Raji (cell line): ENCODE results near the gene PDZRN4.

Experiments
- POLR2A ChIP-seq: IDR thresholded peaks from 2 replicates; pipeline ENCODE4 v1.6.1; 2011; ENCODE audit warnings: low read depth, low read length, control low read depth; ENCODE audit not compliant: insufficient read depth

Gene PDZRN4

GRCh38 chr12:41254004-41254914 is 66.1 kb downstream of the PDZRN4 start:
- TF ChIP-seq POLR2A = no peak

- no peak for TF ChIP-seq POLR2A
Observed at GRCh38 chr12:41264281-41264680, 76.2 kb downstream of the PDZRN4 start.

DNA sequence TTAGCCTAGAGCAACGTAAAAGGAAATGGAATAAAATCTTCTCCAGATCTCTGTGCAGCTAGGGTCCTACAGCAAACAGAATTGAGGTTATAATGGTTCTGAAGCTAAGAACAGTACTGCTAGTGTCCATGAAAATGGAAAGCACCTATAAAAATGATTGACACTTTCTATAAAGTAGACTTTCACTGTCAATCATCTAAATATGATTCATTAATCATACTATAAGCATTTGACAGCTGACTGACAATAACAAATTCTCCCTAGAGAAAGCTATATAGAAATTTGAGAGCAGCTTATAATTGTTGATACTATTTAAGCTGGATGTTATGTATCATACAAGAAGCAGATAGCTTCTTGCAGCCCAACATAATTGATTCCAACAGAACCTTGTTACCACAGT is 80.9 kb downstream of the PDZRN4 start:
- no peak for TF ChIP-seq POLR2A

DNA sequence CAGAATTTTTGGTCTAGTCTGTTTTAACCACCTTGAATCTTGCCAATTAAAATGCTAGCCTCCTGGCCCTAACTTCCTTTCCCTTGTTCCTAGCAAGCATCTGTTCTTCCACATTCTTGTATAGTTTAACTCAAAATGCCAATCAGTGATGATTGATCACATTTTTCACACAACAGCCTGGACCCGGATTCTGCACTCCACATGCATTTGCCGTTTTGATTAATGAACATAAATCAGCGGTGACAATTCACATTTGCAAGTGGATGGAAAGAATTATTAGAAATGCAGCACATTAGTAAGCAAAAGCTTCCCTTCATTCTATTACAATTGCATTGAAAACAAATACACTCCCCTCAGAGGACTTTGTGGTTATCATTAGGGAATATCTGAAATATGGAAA is 83.4 kb downstream of the PDZRN4 start:
- TF ChIP-seq POLR2A = no peak

GRCh38 chr12:41274643-41275042 is 86.5 kb downstream of the PDZRN4 start:
- TF ChIP-seq POLR2A = no peak

- no peak for TF ChIP-seq POLR2A
Observed at GRCh38 chr12:41277100-41277945, 89.2 kb downstream of the PDZRN4 start.

- no peak for TF ChIP-seq POLR2A
Observed at GRCh38 chr12:41277946-41278267, 89.8 kb downstream of the PDZRN4 start.

GRCh38 chr12:41286426-41286825 is 98.3 kb downstream of the PDZRN4 start:
- TF ChIP-seq POLR2A = no peak

GRCh38 chr12:41287500-41288141 is 99.5 kb downstream of the PDZRN4 start:
- no peak for TF ChIP-seq POLR2A

DNA sequence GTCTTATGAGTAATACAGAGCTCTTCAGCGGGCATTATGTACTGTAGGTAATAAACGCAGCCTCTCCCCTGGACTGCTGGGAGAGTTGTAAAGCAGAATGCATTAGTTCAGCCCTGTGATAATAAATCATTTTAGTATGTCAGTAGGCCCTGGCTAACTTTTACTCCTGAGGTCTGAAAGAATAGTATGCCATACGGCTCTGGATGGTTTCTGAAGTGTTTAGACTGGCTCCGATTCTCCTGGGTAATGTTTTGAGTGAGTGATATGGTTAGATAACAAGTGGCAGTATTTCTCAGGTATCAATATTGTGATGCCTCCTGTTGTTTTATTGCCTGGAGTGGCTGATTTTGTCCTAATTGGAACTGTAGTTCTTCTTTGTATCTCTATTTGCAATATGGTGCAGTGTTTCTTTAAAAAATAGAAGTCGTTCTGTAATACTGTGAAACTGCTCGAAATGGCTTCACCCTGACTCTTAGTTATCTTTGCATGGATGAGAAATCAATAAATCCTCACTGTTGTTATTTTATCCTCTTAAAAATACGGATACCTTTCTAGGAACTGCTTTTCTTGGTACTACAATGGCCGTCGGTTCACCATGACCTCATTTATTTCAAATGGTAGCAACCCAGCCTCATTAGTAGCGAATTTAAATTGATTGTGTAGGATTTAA is 100.2 kb downstream of the PDZRN4 start:
- no peak for TF ChIP-seq POLR2A

- TF ChIP-seq POLR2A = no peak
Observed at GRCh38 chr12:41289501-41289900, 101.4 kb downstream of the PDZRN4 start.

DNA sequence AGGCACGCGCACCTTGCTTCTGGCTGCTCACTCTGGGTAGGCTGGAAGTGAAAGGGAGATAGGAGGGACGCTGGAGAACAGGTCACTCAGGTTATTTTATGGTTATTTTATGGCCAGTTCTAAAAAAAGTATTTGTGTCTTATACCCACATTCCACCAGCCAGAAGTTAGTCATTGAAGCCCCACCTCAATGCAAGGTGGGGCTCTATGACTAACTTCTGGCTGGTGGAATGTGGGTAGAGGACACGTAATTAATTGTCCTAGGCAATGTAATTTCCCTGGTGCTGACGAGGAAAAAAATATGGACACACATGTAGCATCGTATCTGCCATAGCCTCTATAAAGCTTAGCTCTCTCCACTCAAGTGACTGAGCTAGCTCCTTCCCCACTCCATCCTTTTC is 104.9 kb downstream of the PDZRN4 start:
- no peak for TF ChIP-seq POLR2A

DNA sequence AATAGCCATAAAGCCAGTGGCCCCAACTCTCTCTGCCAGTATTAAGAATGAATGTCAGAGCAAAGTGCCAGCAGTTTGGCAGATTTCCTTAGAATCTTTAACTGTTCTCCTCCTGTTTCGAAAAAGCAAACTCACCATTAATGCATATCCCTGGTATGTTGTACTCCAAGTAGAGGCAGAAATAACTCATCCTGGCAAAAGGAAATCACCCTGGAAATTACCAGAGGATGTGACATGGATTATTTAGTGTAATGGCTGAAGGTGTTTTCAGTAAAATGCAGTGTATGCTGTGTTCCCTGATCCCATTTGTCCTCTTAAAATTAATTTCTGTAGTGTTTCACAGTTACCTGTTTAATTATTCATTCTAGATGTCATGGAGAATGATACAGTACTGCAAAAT is 105.3 kb downstream of the PDZRN4 start:
- no peak for TF ChIP-seq POLR2A

- no peak for TF ChIP-seq POLR2A
Observed at GRCh38 chr12:41302979-41303403, 114.9 kb downstream of the PDZRN4 start.

GRCh38 chr12:41304526-41304925 is 116.4 kb downstream of the PDZRN4 start:
- TF ChIP-seq POLR2A = no peak
